Measurements from ENCODE around the gene CCDC172. TPM values are rescaled to one million over a fixed set of nuclear protein-coding genes. Genes with fewer than 3 reads are reported as not detected.

Gene CCDC172
- total RNA-seq, 4 donors from 2014 or later, result not detected

DNA sequence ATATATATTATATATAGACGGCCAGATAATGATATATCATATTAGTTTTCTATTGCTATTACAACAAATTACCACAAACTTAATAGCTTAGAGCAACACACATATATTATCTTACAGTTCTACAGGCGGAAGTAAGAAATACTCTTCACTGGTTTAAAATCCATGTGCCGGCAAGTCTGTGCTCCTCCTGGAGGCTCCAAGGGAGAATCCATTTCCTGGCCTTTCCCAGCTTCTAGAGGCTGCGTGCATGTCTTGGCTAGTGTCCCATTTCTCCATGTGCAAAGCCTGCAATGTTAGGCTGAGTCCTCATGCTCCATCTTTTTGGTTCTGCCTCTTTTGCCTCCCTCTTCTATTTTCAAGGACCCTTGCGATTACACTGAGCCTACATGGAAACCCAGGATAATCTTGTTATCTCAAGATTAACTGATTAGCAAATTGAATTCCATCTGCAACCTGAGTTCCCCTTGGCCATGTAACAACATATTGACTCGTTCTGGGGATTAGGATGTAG is 79.5 kb downstream of the CCDC172 start:
- H3K27me3 ChIP-seq, result no peaks in the 10 kb centered on the region
- H3K4me3 ChIP-seq, result no peak overlapping the region
- H3K9me3 ChIP-seq, result no peaks in the 10 kb centered on the region
- TF ChIP-seq POLR2A (IDR thresholded peaks at IDR 0.05), result no peak
- no peak for TF ChIP-seq EP300 (IDR thresholded peaks at IDR 0.05)
- TF ChIP-seq, protein P1, sequence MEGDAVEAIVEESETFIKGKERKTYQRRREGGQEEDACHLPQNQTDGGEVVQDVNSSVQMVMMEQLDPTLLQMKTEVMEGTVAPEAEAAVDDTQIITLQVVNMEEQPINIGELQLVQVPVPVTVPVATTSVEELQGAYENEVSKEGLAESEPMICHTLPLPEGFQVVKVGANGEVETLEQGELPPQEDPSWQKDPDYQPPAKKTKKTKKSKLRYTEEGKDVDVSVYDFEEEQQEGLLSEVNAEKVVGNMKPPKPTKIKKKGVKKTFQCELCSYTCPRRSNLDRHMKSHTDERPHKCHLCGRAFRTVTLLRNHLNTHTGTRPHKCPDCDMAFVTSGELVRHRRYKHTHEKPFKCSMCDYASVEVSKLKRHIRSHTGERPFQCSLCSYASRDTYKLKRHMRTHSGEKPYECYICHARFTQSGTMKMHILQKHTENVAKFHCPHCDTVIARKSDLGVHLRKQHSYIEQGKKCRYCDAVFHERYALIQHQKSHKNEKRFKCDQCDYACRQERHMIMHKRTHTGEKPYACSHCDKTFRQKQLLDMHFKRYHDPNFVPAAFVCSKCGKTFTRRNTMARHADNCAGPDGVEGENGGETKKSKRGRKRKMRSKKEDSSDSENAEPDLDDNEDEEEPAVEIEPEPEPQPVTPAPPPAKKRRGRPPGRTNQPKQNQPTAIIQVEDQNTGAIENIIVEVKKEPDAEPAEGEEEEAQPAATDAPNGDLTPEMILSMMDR (IDR thresholded peaks at IDR 0.05), result no peak
- H3K4me1 ChIP-seq, result no peaks in the 10 kb centered on the region
- H3K36me3 ChIP-seq, result no peaks in the 10 kb centered on the region
- H3K27ac ChIP-seq, result no peak overlapping the region
- DNase-seq (ENCODE audit: low spot score in 2 of 2), result no peak
- WGBS, 2 donors, result 70 to 71% methylated on average over 6 of the region's 6 CpGs

DNA sequence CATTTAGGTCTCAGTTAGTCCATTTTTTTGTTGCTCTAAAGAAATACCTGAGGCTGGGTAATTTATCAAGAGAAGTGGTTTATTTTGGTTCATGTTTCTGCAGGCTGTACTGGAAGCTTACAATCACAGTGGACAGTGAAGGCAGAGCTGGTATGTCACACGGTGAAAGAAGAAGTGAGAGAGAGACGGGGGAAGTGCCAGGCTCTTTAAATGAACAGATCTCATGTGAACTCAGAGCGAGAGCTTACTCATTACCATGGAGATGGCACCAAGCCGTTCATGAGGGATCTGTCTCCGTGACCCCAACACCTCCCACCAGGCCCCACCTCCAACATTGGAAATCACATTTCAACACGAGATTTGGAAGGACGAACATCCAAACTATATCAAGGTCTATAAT is 84.5 kb downstream of the CCDC172 start:
- H3K36me3 ChIP-seq, result no peaks in the 10 kb centered on the region
- 51 to 53% methylated on average over 7 of the region's 7 CpGs for WGBS, 2 donors
- H3K4me3 ChIP-seq, result no peak overlapping the region
- TF ChIP-seq EP300 (IDR thresholded peaks at IDR 0.05), result no peak
- TF ChIP-seq, protein P1 (IDR thresholded peaks at IDR 0.05), result no peak
- no peak for TF ChIP-seq POLR2A (IDR thresholded peaks at IDR 0.05)
- H3K4me1 ChIP-seq, result no peaks in the 10 kb centered on the region
- no peaks in the 10 kb centered on the region for H3K9me3 ChIP-seq
- DNase-seq (ENCODE audit: low spot score in 2 of 2), result no peak
- no peaks in the 10 kb centered on the region for H3K27me3 ChIP-seq
- no peak overlapping the region for H3K27ac ChIP-seq

DNA sequence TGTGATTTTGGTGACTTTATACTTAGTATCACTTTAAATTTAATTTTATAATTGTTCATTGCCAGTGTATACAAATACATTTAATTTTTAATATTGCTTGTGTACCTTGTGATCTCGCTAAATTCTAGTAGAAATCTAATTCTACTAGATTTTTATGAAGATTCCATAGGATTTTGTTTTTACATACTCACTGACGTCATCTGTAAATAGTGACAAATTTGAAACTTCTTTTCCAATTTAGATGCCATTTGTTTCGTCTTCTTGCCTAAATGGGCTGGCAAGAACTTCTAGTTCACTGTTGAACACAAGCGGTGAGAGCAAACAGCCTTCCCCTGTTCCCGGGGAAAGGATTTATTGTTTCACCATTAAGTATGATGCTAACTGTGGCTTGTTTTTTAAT is 86.1 kb downstream of the CCDC172 start:
- H3K27me3 ChIP-seq, result no peaks in the 10 kb centered on the region
- no peaks in the 10 kb centered on the region for H3K36me3 ChIP-seq
- no peak overlapping the region for H3K27ac ChIP-seq
- WGBS, 2 donors, result 70 to 76% methylated on average over 5 of the region's 5 CpGs
- no peaks in the 10 kb centered on the region for H3K4me1 ChIP-seq
- H3K4me3 ChIP-seq, result no peak overlapping the region
- no peak for TF ChIP-seq EP300 (IDR thresholded peaks at IDR 0.05)
- TF ChIP-seq POLR2A (IDR thresholded peaks at IDR 0.05), result no peak
- TF ChIP-seq, protein P1 (IDR thresholded peaks at IDR 0.05), result no peak
- H3K9me3 ChIP-seq, result no peaks in the 10 kb centered on the region
- no peak for DNase-seq (ENCODE audit: low spot score in 2 of 2)

DNA sequence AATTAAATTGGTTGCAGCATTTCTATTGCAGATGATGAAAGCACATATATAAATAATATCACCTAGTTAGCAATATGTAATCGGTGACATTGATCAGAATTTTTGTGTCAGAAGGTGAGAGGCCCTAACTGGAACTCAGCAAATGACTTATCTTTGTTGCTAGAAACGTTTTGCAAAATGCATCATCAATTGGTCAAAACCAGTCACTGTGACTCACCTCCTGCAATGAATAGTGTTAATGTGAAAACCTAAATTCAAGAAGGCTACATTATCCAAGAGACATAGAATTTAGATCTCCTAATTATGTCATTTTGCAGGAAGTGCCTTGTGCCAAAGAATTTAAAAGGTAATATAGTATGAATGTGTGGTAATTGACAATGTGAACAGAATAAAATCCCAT is 93.6 kb downstream of the CCDC172 start:
- no peak overlapping the region for H3K4me3 ChIP-seq

DNA sequence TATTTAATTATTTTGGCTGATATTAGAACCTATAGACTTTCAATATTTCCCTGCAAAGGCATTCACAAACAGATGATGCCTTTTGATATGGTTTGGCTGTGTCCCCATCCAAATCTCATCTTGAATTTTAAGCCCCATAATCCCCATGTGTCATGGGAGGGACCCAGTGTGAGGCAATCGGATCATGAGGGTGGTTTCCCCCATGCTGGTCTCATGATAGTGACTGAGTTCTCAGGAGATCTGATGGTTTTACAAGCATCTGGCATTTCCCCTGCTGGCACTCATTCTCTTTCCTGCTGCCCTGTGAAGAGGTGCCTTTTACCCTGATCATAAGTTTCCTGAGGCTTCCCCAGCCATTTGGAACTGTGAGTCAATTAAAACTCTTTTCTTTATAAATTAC is 94.1 kb downstream of the CCDC172 start:
- Histone ChIP-seq H3K9me3 (no peaks in the 10 kb centered on the region), H3K4me3 (no peak overlapping the region), H3K27ac (no peak overlapping the region), H3K4me1 (no peaks in the 10 kb centered on the region), H3K36me3 (no peaks in the 10 kb centered on the region), H3K27me3 (no peaks in the 10 kb centered on the region)
- WGBS, 2 donors, result 57 to 59% methylated on average over 1 of the region's 1 CpG
- no peak for DNase-seq (ENCODE audit: low spot score in 2 of 2)
- TF ChIP-seq EP300 (IDR thresholded peaks at IDR 0.05) (no peak), POLR2A (IDR thresholded peaks at IDR 0.05) (no peak)
- TF ChIP-seq, protein P1 (IDR thresholded peaks at IDR 0.05), result no peak

More for the DNA sequence above, 93.6 kb downstream of the CCDC172 start:
- H3K9me3 ChIP-seq, result no peaks in the 10 kb centered on the region
- H3K27ac ChIP-seq, result no peak overlapping the region
- no peak for DNase-seq (ENCODE audit: low spot score in 2 of 2)
- no peaks in the 10 kb centered on the region for H3K36me3 ChIP-seq
- TF ChIP-seq POLR2A (IDR thresholded peaks at IDR 0.05) (no peak), EP300 (IDR thresholded peaks at IDR 0.05) (no peak)
- TF ChIP-seq, protein P1 (IDR thresholded peaks at IDR 0.05), result no peak
- no peaks in the 10 kb centered on the region for H3K4me1 ChIP-seq
- no peaks in the 10 kb centered on the region for H3K27me3 ChIP-seq
- WGBS, 2 donors, result 59% methylated on average over 2 of the region's 2 CpGs

All from tibial nerve (tissue), 4 donors.